ENCODE data around the gene SMPD4.

- TF ChIP-seq CTCF (IDR thresholded peaks at IDR 0.05) (no peak), POLR2A (IDR thresholded peaks at IDR 0.05) (no peak)
Observed at GRCh38 chr2:130165293-130166016, 15.9 kb downstream of the SMPD4 start.
